ENCODE results near the gene PHF11. TPM values are rescaled to one million over a fixed set of nuclear protein-coding genes. Genes with fewer than 3 reads are reported as not detected.
A peak's percentile ranks its signal among the peaks of the same experiment; 100 is the strongest.

PHF11 gene
- total RNA-seq, 2 experiments from 2014 or later, result 29.9 to 59.8 TPM

GRCh38 chr13:49452725-49453457 is 42.9 kb upstream of the PHF11 start:
- Histone ChIP-seq H3K9me3 (ENCODE audit: low read length) (no peaks in the 10 kb centered on the region), H3K4me3 (ENCODE audit: low read depth, low read length, poor library complexity, severe bottlenecking) (no peak overlapping the region), H3K27ac (ENCODE audit: low read depth, low read length, poor library complexity, severe bottlenecking) (no peak overlapping the region), H3K4me1 (ENCODE audit: insufficient read depth, low read length, poor library complexity, severe bottlenecking) (peaks cover 45% of the 10 kb centered on the region), H4K20me1 (ENCODE audit: insufficient read depth, low read length) (no peaks in the 10 kb centered on the region), H3K9me2 (ENCODE audit: insufficient read depth, low read length) (no peaks in the 10 kb centered on the region), H3K4me2 (ENCODE audit: low read length) (no peak overlapping the region), H3K36me3 (ENCODE audit: insufficient read depth, low read length) (peaks cover 58% of the 10 kb centered on the region), H2AFZ (ENCODE audit: low read length) (no peak overlapping the region), H3K79me2 (ENCODE audit: insufficient read depth, low read depth, low read length) (peaks cover 76% of the 10 kb centered on the region)
- ChIA-PET POLR2A (interaction anchor here (0.6 to 0.8 kb wide), 3 partner anchors 8 to 44 kb away, joined by 3 to 4 read pairs (median 4); no protein-coding TSS in a partner anchor), CTCF (ENCODE audit: unreplicated experiment) (no interaction called here)
- TF ChIP-seq EZH2phosphoT487 (IDR thresholded peaks at IDR 0.05; ENCODE audit: borderline replicate concordance, low read depth, low read length) (no peak), CTCF (conservative IDR thresholded peaks at IDR 0.05; ENCODE audit: low read length) (no peak)
- no peak for DNase-seq (ENCODE audit: low spot score)
- intact Hi-C loops (cut with micrococcal nuclease; ENCODE audit: unreplicated experiment), result no loop called here
- no TSS peak for BruUV-seq (replicated peaks)

DNA sequence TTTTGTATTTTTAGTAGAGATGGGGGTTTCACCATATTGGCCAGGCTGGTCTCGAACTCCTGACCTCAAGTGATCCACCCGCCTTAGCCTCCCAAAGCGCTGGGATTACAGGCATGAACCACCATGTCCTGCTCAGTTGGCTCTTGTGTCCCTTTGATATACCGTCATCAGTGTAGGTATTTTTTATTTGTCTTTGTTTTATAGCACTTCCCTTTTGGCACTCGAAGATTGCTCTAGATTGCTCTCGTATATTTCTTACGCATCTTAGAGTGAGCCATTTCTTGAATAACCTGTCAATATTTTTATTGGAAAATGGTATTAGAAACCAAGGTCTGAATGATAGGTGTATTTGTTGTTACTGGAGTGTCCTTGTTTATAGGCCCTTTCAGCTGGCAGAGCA is 42.3 kb upstream of the PHF11 start:
- no TSS peak for BruUV-seq (replicated peaks)
- POLR2A ChIA-PET, result interaction anchor here (0.6 to 0.8 kb wide), 3 partner anchors 8 to 29 kb away, joined by 3 to 4 read pairs (median 3); no protein-coding TSS in a partner anchor
- peaks cover 64% of the 10 kb centered on the region for H3K36me3 ChIP-seq (ENCODE audit: insufficient read depth, low read length)
- no peak overlapping the region for H3K4me3 ChIP-seq (ENCODE audit: low read depth, low read length, poor library complexity, severe bottlenecking)
- no peak overlapping the region for H3K4me2 ChIP-seq (ENCODE audit: low read length)
- no peak for DNase-seq (ENCODE audit: low spot score)
- TF ChIP-seq EZH2phosphoT487 (IDR thresholded peaks at IDR 0.05; ENCODE audit: borderline replicate concordance, low read depth, low read length), result no peak
- H3K4me1 ChIP-seq (ENCODE audit: insufficient read depth, low read length, poor library complexity, severe bottlenecking), result peaks cover 39% of the 10 kb centered on the region
- no peak overlapping the region for H2AFZ ChIP-seq (ENCODE audit: low read length)
- H3K79me2 ChIP-seq (ENCODE audit: insufficient read depth, low read depth, low read length), result peaks cover 71% of the 10 kb centered on the region
- no peak overlapping the region for H3K27ac ChIP-seq (ENCODE audit: low read depth, low read length, poor library complexity, severe bottlenecking)
- H4K20me1 ChIP-seq (ENCODE audit: insufficient read depth, low read length), result no peaks in the 10 kb centered on the region
- H3K9me3 ChIP-seq (ENCODE audit: low read length), result no peaks in the 10 kb centered on the region
- H3K9me2 ChIP-seq (ENCODE audit: insufficient read depth, low read length), result no peaks in the 10 kb centered on the region
- intact Hi-C loops (cut with micrococcal nuclease; ENCODE audit: unreplicated experiment), result no loop called here
- CTCF ChIA-PET (ENCODE audit: unreplicated experiment), result no interaction called here

GRCh38 chr13:49454388-49455006 is 41.3 kb upstream of the PHF11 start:
- Histone ChIP-seq H3K4me1 (ENCODE audit: insufficient read depth, low read length, poor library complexity, severe bottlenecking) (peaks cover 33% of the 10 kb centered on the region), H3K27ac (ENCODE audit: low read depth, low read length, poor library complexity, severe bottlenecking) (peak overlapping the region; percentile 42), H3K4me3 (ENCODE audit: low read depth, low read length, poor library complexity, severe bottlenecking) (no peak overlapping the region), H3K79me2 (ENCODE audit: insufficient read depth, low read depth, low read length) (peaks cover 60% of the 10 kb centered on the region), H4K20me1 (ENCODE audit: insufficient read depth, low read length) (no peaks in the 10 kb centered on the region), H3K4me2 (ENCODE audit: low read length) (peak overlapping the region; percentile 52), H3K9me2 (ENCODE audit: insufficient read depth, low read length) (no peaks in the 10 kb centered on the region), H2AFZ (ENCODE audit: low read length) (no peak overlapping the region), H3K36me3 (ENCODE audit: insufficient read depth, low read length) (peaks cover 63% of the 10 kb centered on the region), H3K9me3 (ENCODE audit: low read length) (no peaks in the 10 kb centered on the region)
- DNase-seq (ENCODE audit: low spot score), result no peak
- TF ChIP-seq EZH2phosphoT487 (IDR thresholded peaks at IDR 0.05; ENCODE audit: borderline replicate concordance, low read depth, low read length), result no peak
- BruUV-seq (replicated peaks), result no TSS peak
- ChIA-PET POLR2A (interaction anchor here (0.5 to 1.6 kb wide), 8 partner anchors 9 to 325 kb away, joined by 3 to 11 read pairs (median 3); no protein-coding TSS in a partner anchor), CTCF (ENCODE audit: unreplicated experiment) (no interaction called here)
- intact Hi-C loops (cut with micrococcal nuclease; ENCODE audit: unreplicated experiment), result no loop called here

All from OCI-LY7 (cell line).